K562 (cell line): ENCODE results near the gene ZMYM2. TPM values are rescaled to one million over a fixed set of nuclear protein-coding genes. Genes with fewer than 3 reads are reported as not detected.

Source experiments
- ADNP ChIP-seq: fragments of 200-800 bp; sonication (Bioruptor generic); IDR thresholded peaks from 2 replicates; pipeline ENCODE4 v1.6.1; 2016; ENCODE audit warnings: missing genetic modification characterization, missing compliant biosample characterization
- ARHGAP35 ChIP-seq: fragments of 450-650 bp; IDR thresholded peaks from 2 replicates; pipeline ENCODE4 v1.6.1; 2018; ENCODE audit not compliant: partially characterized antibody
- ARID2 ChIP-seq: fragments of 450-650 bp; IDR thresholded peaks from 2 replicates; pipeline ENCODE4 v1.6.1; 2017; ENCODE audit warnings: antibody characterized with exemption, mild to moderate bottlenecking
- BRD4 ChIP-seq: fragments of 200-600 bp; sonication (generic); IDR thresholded peaks from 2 replicates; pipeline ENCODE4 v1.6.1; 2017; ENCODE audit warnings: inconsistent platforms
- EHMT2 ChIP-seq: fragments of 450-650 bp; IDR thresholded peaks from 2 replicates; pipeline ENCODE4 v1.6.1; 2018; ENCODE audit warnings: antibody characterized with exemption
- FOS ChIP-seq: IDR thresholded peaks from 3 replicates; pipeline ENCODE4 v1.6.1; 2011; ENCODE audit not compliant: insufficient read length; ENCODE audit errors: extremely low read depth
- FOSL1 ChIP-seq: fragments of 200-800 bp; sonication (Bioruptor generic); conservative IDR thresholded peaks from 2 replicates; pipeline ENCODE4 v1.6.1; 2016; ENCODE audit warnings: missing genetic modification characterization, missing compliant biosample characterization
- HLTF ChIP-seq: fragments of 450-650 bp; IDR thresholded peaks from 2 replicates; pipeline ENCODE4 v1.6.1; 2016
- KLF16 ChIP-seq: IDR thresholded peaks from 2 replicates; pipeline ENCODE4 v1.6.1; 2016; ENCODE audit warnings: antibody characterized with exemption
- L3MBTL2 ChIP-seq: fragments of 450-650 bp; IDR thresholded peaks from 2 replicates; pipeline ENCODE4 v1.6.1; 2016; ENCODE audit warnings: mild to moderate bottlenecking, moderate library complexity
- MECOM ChIP-seq: fragments of 250-450 bp; sonication (Bioruptor Pico); IDR thresholded peaks from 2 replicates; pipeline ENCODE4 v1.8.0; 2022; ENCODE audit warnings: inconsistent platforms
- MTA2 ChIP-seq: fragments of 450-650 bp; IDR thresholded peaks from 2 replicates; pipeline ENCODE4 v1.6.1; 2016; ENCODE audit warnings: low read depth
- NONO ChIP-seq, 2 experiments: fragments of 200-400 bp in 1 of 2; fragments of 450-650 bp in 1 of 2; formaldehyde crosslinking in 1 of 2; IDR thresholded peaks; 2 replicates each; pipeline ENCODE4 v1.6.1; 2017; ENCODE audit warnings: low read depth in 2 of 2, mild to moderate bottlenecking in 2 of 2, moderate library complexity in 2 of 2, low read length in 1 of 2
- PHB2 ChIP-seq: fragments of 450-650 bp; IDR thresholded peaks from 2 replicates; pipeline ENCODE4 v1.6.1; 2017; ENCODE audit warnings: low read depth
- POLR3G ChIP-seq: IDR thresholded peaks from 2 replicates; pipeline ENCODE4 v1.6.1; 2011; ENCODE audit not compliant: insufficient read length, insufficient replicate concordance; ENCODE audit errors: extremely low read depth
- PPARD ChIP-seq: fragments of 250-450 bp; sonication (Bioruptor Pico); IDR thresholded peaks from 2 replicates; pipeline ENCODE4 v1.8.0; 2022; ENCODE audit warnings: inconsistent platforms, mild to moderate bottlenecking, moderate library complexity
- RCOR1 ChIP-seq, 2 experiments: IDR thresholded peaks; 2 replicates each; pipeline ENCODE4 v1.6.1; 2012; ENCODE audit warnings: low read depth in 2 of 2, low read length in 2 of 2, borderline replicate concordance in 1 of 2, improper control_type of control experiment in 1 of 2
- RFX7 ChIP-seq: fragments of 250-450 bp; sonication (Bioruptor Pico); IDR thresholded peaks from 2 replicates; pipeline ENCODE4 v1.5.1; 2021; ENCODE audit warnings: mild to moderate bottlenecking
- TBP ChIP-seq: optimal IDR thresholded peaks from 2 replicates; pipeline ENCODE3; 2011; ENCODE audit warnings: low read depth, low read length, improper control_type of control experiment
- WHSC1 ChIP-seq: IDR thresholded peaks from one replicate; pipeline ENCODE4 v1.6.1; 2012; ENCODE audit warnings: low read length, control low read depth, inconsistent platforms
- ZNF174 ChIP-seq: fragments of 250-450 bp; sonication (Bioruptor Pico); IDR thresholded peaks from 2 replicates; pipeline ENCODE4 v1.4.0; 2020; ENCODE audit warnings: mild to moderate bottlenecking
- ZNF445 ChIP-seq: fragments of 250-450 bp; sonication (Bioruptor Pico); IDR thresholded peaks from 2 replicates; pipeline ENCODE4 v1.4.0; 2020; ENCODE audit warnings: low read depth, mild to moderate bottlenecking, moderate library complexity
- ZNF766 ChIP-seq: fragments of 200-800 bp; sonication (Bioruptor generic); conservative IDR thresholded peaks from 2 replicates; pipeline ENCODE4 v1.6.1; 2016; ENCODE audit warnings: missing genetic modification characterization, missing compliant biosample characterization
- ZNF77 ChIP-seq: fragments of 250-450 bp; sonication (Bioruptor Pico); IDR thresholded peaks from 2 replicates; pipeline ENCODE4 v1.5.0; 2020
- polyA plus RNA-seq, 8 experiments: library from polyadenylated mRNA; depleted of rRNA in 4 of 8; stranded (reverse) in 5 of 8; unstranded in 3 of 8; fragments of >200 nt; fragmentation: Nextera tagmentation in 2 of 8; fragmentation: Illumina TruSeq in 1 of 8; extraction: Ambion mirVana in 2 of 8; extraction: Trizol in 1 of 8; gene quantifications; 2 replicates each; pipeline versions ENCODE4 v1.2.1 to v1.2.3, GENCODE V29; 2011 to 2014; ENCODE audit warnings: inconsistent platforms in 1 of 8, missing spikeins in 1 of 8
- total RNA-seq, 7 experiments: library from RNA; depleted of rRNA in 6 of 7; stranded (reverse); fragments of >200 nt in 6 of 7; fragmentation: Illumina TruSeq in 2 of 7; extraction: Trizol in 2 of 7; gene quantifications; 2 replicates each; pipeline versions ENCODE4 v1.2.1 to v1.2.3, GENCODE V29; 2011 to 2021; ENCODE audit warnings: low replicate concordance in 1 of 7
- TF ChIP-seq, protein P1 (sequence below): sonication (generic); formaldehyde crosslinking; IDR thresholded peaks from 2 replicates; pipeline ENCODE4 v1.8.1; 2023; ENCODE audit warnings: mild to moderate bottlenecking, missing genetic modification reagents
- TF ChIP-seq, protein P2 (sequence below): fragments of 150-350 bp; conservative IDR thresholded peaks from 2 replicates; pipeline ENCODE4 v1.6.1; 2014; ENCODE audit warnings: low read length

The ZMYM2 gene
- total and polyA plus RNA-seq, 9 of the 15 experiments (the other 6 are each of a cell fraction or from before 2014, with no cell fraction given) = 5.0 to 48.8 (median 26.8) TPM

- TF ChIP-seq ZNF174 (CRISPR knock-in tag) = no peak
- TF ChIP-seq, protein P1, sequence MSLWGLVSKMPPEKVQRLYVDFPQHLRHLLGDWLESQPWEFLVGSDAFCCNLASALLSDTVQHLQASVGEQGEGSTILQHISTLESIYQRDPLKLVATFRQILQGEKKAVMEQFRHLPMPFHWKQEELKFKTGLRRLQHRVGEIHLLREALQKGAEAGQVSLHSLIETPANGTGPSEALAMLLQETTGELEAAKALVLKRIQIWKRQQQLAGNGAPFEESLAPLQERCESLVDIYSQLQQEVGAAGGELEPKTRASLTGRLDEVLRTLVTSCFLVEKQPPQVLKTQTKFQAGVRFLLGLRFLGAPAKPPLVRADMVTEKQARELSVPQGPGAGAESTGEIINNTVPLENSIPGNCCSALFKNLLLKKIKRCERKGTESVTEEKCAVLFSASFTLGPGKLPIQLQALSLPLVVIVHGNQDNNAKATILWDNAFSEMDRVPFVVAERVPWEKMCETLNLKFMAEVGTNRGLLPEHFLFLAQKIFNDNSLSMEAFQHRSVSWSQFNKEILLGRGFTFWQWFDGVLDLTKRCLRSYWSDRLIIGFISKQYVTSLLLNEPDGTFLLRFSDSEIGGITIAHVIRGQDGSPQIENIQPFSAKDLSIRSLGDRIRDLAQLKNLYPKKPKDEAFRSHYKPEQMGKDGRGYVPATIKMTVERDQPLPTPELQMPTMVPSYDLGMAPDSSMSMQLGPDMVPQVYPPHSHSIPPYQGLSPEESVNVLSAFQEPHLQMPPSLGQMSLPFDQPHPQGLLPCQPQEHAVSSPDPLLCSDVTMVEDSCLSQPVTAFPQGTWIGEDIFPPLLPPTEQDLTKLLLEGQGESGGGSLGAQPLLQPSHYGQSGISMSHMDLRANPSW (CRISPR knock-in tag) = no peak
- no peak for TF ChIP-seq ARID2
- no peak for TF ChIP-seq ADNP (tag)
- no peak for TF ChIP-seq NONO (IDR thresholded peaks at IDR 0.05; ENCODE audit: low read depth in 2 of 2, low read length in 1 of 2)
- no peak for TF ChIP-seq RCOR1 (IDR thresholded peaks at IDR 0.05; ENCODE audit: borderline replicate concordance in 1 of 2, low read depth in 2 of 2, low read length in 2 of 2)
- TF ChIP-seq ZNF445 (CRISPR knock-in tag) = no peak
- no peak for TF ChIP-seq RFX7 (CRISPR knock-in tag)
- TF ChIP-seq, protein P2, sequence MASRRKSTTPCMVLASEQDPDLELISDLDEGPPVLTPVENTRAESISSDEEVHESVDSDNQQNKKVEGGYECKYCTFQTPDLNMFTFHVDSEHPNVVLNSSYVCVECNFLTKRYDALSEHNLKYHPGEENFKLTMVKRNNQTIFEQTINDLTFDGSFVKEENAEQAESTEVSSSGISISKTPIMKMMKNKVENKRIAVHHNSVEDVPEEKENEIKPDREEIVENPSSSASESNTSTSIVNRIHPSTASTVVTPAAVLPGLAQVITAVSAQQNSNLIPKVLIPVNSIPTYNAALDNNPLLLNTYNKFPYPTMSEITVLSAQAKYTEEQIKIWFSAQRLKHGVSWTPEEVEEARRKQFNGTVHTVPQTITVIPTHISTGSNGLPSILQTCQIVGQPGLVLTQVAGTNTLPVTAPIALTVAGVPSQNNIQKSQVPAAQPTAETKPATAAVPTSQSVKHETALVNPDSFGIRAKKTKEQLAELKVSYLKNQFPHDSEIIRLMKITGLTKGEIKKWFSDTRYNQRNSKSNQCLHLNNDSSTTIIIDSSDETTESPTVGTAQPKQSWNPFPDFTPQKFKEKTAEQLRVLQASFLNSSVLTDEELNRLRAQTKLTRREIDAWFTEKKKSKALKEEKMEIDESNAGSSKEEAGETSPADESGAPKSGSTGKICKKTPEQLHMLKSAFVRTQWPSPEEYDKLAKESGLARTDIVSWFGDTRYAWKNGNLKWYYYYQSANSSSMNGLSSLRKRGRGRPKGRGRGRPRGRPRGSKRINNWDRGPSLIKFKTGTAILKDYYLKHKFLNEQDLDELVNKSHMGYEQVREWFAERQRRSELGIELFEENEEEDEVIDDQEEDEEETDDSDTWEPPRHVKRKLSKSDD = no peak
- no peak for TF ChIP-seq L3MBTL2
- TF ChIP-seq POLR3G = no peak
- no peak for TF ChIP-seq ZNF77 (CRISPR knock-in tag)
- no peak for TF ChIP-seq BRD4
- TF ChIP-seq FOS = no peak
- TF ChIP-seq HLTF = no peak
- TF ChIP-seq FOSL1 = no peak
- no peak for TF ChIP-seq KLF16
- TF ChIP-seq TBP = no peak
- TF ChIP-seq MTA2 = no peak
- no peak for TF ChIP-seq ARHGAP35
- no peak for TF ChIP-seq PHB2
- peak; percentile 59; the same call in 1 of the 2 replicates for TF ChIP-seq MECOM (CRISPR knock-in tag)
- TF ChIP-seq WHSC1 = no peak
- TF ChIP-seq EHMT2 = no peak
- no peak; the same call in 1 of the 2 replicates for TF ChIP-seq ZNF766 (CRISPR knock-in tag)
- TF ChIP-seq PPARD (CRISPR knock-in tag) = 0 out of 2 replicates have a peak, but pooled peaks have one; percentile 50
Observed at GRCh38 chr13:20119960-20120359, 161.4 kb downstream of the ZMYM2 start (continued).
